ENCODE data around the gene GRIK4. TPM values are rescaled to one million over a fixed set of nuclear protein-coding genes. Genes with fewer than 3 reads are reported as not detected.

Gene GRIK4
- total RNA-seq, 3 donors from 2014 or later: 0.05 to 0.30 (median 0.11) TPM

DNA sequence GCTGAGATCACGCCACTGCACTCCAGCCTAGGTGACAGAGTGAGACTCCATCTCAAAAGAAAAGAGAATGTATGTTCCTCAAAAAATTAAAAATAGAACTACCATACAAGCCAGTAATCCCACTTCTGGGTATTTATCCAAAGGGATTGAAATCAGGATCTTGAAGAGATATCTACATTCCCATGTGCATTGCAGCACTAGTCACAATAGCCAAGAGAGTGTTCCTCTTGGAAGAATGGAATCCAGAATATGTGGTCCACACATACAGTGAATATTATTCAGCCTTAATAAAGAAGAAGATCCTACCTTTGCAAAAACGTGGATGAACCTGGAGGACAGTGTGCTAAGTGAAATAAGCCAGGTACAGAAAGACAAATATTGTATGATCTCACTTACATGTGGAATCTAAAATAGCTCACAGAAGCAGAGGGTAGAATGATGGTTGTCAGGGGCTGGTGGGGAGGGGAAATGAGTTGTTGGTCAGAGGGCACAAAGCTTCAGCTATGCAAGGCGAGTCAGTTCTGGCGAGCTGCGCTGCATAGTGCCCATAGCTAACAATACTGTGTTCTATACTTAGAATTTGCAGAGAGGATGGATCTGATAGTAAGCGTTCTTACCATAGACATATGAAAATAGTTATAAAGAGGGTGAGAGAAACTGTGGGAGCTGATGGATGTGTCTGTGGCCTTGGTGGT is 32.1 kb downstream of the GRIK4 start:
- Mint-ChIP-seq H3K36me3 (ENCODE audit: insufficient read depth) (no peaks in the 10 kb centered on the region), H3K4me1 (ENCODE audit: low read depth) (peaks cover 5% of the 10 kb centered on the region), H3K27me3 (ENCODE audit: low read depth) (peaks cover 9% of the 10 kb centered on the region), H3K4me3 (no peak overlapping the region), H3K9me3 (no peaks in the 10 kb centered on the region)
- DNase-seq (no peak), ATAC-seq (no peak)

DNA sequence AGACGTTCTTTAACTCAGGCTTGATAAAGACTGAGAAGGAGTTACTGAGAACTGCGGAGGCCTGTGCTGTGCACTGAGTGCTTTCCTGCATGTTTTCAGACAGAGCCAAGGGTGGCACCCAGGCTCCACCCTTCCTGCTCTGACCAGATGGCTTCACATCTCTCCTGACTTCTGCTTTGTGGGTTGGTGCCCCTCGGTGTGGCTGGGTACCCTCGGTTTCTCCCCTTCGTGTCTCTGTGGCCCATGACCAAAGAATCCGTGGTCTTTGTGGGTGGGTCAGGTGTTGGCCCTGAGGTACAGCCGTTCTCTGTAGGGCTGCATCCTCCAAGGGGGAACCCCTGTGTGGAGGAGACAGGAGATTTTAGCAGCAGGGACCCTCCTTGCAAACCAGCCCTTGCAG is 34.3 kb downstream of the GRIK4 start:
- Mint-ChIP-seq H3K4me1 (ENCODE audit: low read depth) (peaks cover 5% of the 10 kb centered on the region), H3K36me3 (ENCODE audit: insufficient read depth) (no peaks in the 10 kb centered on the region), H3K4me3 (no peak overlapping the region), H3K27me3 (ENCODE audit: low read depth) (peaks cover 16% of the 10 kb centered on the region), H3K9me3 (no peaks in the 10 kb centered on the region)
- ATAC-seq: no peak
- no peak for DNase-seq

- H3K4me1 Mint-ChIP-seq (ENCODE audit: low read depth): peaks cover 5% of the 10 kb centered on the region
- H3K4me3 Mint-ChIP-seq: no peak overlapping the region
- no peaks in the 10 kb centered on the region for H3K36me3 Mint-ChIP-seq (ENCODE audit: insufficient read depth)
- ATAC-seq: no peak
- DNase-seq: no peak
- H3K9me3 Mint-ChIP-seq: no peaks in the 10 kb centered on the region
- peaks cover 16% of the 10 kb centered on the region for H3K27me3 Mint-ChIP-seq (ENCODE audit: low read depth)
Observed at GRCh38 chr11:120546312-120547205, 35.0 kb downstream of the GRIK4 start.

GRCh38 chr11:120547316-120547715 is 35.8 kb downstream of the GRIK4 start:
- Mint-ChIP-seq H3K9me3 (no peaks in the 10 kb centered on the region), H3K4me3 (no peak overlapping the region)
- no peak for ATAC-seq

DNA sequence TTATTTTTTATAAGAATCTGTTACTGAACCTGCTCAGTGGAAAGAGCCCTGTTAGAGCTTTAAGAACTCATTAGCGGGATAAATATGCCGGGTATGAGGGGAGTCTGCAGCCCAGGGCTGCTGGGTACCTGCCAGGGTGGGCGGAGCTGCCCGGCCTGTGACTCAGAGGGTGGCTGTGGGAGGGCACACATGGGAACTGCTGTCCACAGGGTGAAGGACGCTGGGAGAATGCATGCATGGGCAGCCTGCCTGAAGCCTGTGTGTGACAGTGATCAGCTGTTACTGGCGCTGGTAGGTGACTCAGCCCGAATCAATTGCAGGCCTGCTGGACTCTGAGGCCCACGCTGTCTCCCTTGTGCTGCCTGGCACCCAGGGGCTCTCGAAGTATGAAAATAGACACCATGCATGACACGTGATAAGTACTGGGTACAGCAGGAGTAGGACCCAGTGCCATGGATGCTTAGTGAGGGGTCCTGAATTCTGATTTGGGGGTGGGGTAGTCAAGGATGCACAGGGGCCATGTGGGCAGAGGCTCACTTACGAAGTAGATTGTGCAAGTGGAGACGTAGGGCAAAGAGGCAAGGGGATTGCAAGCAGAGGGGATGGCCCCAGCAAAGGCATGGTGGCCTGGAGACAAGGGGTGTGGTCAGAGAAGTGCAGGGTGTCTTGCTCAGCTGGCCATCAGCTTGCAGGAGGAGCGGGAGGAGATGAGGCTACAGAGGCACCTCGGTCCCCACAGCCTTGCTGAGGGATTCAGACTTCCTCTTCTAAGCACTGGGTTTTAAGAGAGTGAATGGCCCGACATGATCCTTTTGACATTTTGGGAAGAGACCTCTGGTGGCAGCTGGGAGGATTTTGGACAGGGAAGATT is 36.5 kb downstream of the GRIK4 start:
- ATAC-seq: no peak
- Mint-ChIP-seq H3K27me3 (ENCODE audit: low read depth) (peaks cover 14% of the 10 kb centered on the region), H3K4me3 (no peak overlapping the region), H3K36me3 (ENCODE audit: insufficient read depth) (no peaks in the 10 kb centered on the region), H3K9me3 (no peaks in the 10 kb centered on the region), H3K4me1 (ENCODE audit: low read depth) (peaks cover 5% of the 10 kb centered on the region)
- DNase-seq: no peak

More at GRCh38 chr11:120547316-120547715, 35.8 kb downstream of the GRIK4 start:
- no peaks in the 10 kb centered on the region for H3K36me3 Mint-ChIP-seq (ENCODE audit: insufficient read depth)
- peaks cover 5% of the 10 kb centered on the region for H3K4me1 Mint-ChIP-seq (ENCODE audit: low read depth)
- no peak for DNase-seq
- H3K27me3 Mint-ChIP-seq (ENCODE audit: low read depth): peaks cover 16% of the 10 kb centered on the region

- H3K27me3 Mint-ChIP-seq (ENCODE audit: low read depth): peaks cover 14% of the 10 kb centered on the region
- no peak overlapping the region for H3K4me3 Mint-ChIP-seq
- ATAC-seq (no peak), DNase-seq (no peak)
- H3K36me3 Mint-ChIP-seq (ENCODE audit: insufficient read depth): no peaks in the 10 kb centered on the region
- peaks cover 5% of the 10 kb centered on the region for H3K4me1 Mint-ChIP-seq (ENCODE audit: low read depth)
- no peaks in the 10 kb centered on the region for H3K9me3 Mint-ChIP-seq
Observed at GRCh38 chr11:120548682-120549209, 37.2 kb downstream of the GRIK4 start.

GRCh38 chr11:120549346-120549745 is 37.8 kb downstream of the GRIK4 start:
- Mint-ChIP-seq H3K36me3 (ENCODE audit: insufficient read depth) (no peaks in the 10 kb centered on the region), H3K27me3 (ENCODE audit: low read depth) (peaks cover 14% of the 10 kb centered on the region), H3K9me3 (no peaks in the 10 kb centered on the region), H3K4me1 (ENCODE audit: low read depth) (peaks cover 5% of the 10 kb centered on the region), H3K4me3 (no peak overlapping the region)
- ATAC-seq (no peak), DNase-seq (no peak)

DNA sequence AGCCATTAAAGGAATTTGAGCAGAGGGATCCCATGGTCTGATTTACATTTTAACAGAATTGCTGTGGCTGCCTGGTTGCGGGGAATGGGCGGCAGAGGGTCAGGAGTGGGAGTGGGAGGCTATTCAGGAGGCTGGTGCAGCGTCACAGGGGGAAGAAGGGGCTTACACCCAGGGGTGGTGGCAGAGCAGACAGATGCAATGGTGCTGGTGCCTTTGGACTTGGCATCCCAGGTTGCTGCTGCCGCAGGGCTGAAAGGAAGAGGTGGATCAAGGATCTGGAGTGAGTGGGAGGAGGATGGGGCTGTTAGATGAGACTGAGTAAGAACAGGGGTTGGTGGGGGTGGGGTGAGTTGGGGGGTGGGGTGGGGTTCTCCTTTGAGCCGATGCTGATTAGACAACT is 38.5 kb downstream of the GRIK4 start:
- H3K4me3 Mint-ChIP-seq: no peak overlapping the region
- peaks cover 14% of the 10 kb centered on the region for H3K27me3 Mint-ChIP-seq (ENCODE audit: low read depth)
- no peaks in the 10 kb centered on the region for H3K9me3 Mint-ChIP-seq
- no peak for DNase-seq
- no peaks in the 10 kb centered on the region for H3K36me3 Mint-ChIP-seq (ENCODE audit: insufficient read depth)
- no peak for ATAC-seq
- peaks cover 5% of the 10 kb centered on the region for H3K4me1 Mint-ChIP-seq (ENCODE audit: low read depth)

- H3K4me1 Mint-ChIP-seq (ENCODE audit: low read depth): peaks cover 2% of the 10 kb centered on the region
- no peaks in the 10 kb centered on the region for H3K36me3 Mint-ChIP-seq (ENCODE audit: insufficient read depth)
- DNase-seq: no peak
- ATAC-seq: no peak
- no peak overlapping the region for H3K4me3 Mint-ChIP-seq
- peaks cover 16% of the 10 kb centered on the region for H3K27me3 Mint-ChIP-seq (ENCODE audit: low read depth)
- no peaks in the 10 kb centered on the region for H3K9me3 Mint-ChIP-seq
Observed at GRCh38 chr11:120551191-120551590, 39.6 kb downstream of the GRIK4 start.

GRCh38 chr11:120554766-120555432 is 43.4 kb downstream of the GRIK4 start:
- Mint-ChIP-seq H3K9me3 (no peaks in the 10 kb centered on the region), H3K4me3 (no peak overlapping the region), H3K36me3 (ENCODE audit: insufficient read depth) (no peaks in the 10 kb centered on the region), H3K27me3 (ENCODE audit: low read depth) (peaks cover 8% of the 10 kb centered on the region), H3K4me1 (ENCODE audit: low read depth) (no peaks in the 10 kb centered on the region)
- DNase-seq (no peak), ATAC-seq (no peak)

GRCh38 chr11:120555433-120555773 is 43.9 kb downstream of the GRIK4 start:
- H3K27me3 Mint-ChIP-seq (ENCODE audit: low read depth): peaks cover 11% of the 10 kb centered on the region
- H3K4me3 Mint-ChIP-seq: no peak overlapping the region
- H3K36me3 Mint-ChIP-seq (ENCODE audit: insufficient read depth): no peaks in the 10 kb centered on the region
- no peak for ATAC-seq
- H3K4me1 Mint-ChIP-seq (ENCODE audit: low read depth): no peaks in the 10 kb centered on the region
- no peaks in the 10 kb centered on the region for H3K9me3 Mint-ChIP-seq
- no peak for DNase-seq

DNA sequence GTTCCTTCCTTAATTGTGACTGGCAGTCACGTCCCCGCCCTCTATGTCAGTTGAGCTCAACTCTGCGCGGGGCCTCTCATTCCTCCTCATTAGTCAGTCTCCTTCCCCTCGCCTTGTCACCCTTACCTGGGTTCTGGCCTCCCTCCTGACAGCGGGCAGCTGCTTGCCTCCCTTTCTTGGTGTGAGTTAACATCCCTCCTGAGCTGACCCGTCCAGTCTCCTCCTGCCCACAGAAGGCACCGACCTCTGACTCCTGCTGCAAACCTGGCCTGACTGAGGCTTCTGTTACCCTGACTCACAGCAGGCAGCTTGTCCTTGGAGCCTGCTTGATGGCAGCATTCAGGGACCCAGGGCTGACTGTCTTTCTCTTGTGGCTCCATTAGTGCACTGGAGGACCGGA is 45.2 kb downstream of the GRIK4 start:
- Mint-ChIP-seq H3K4me3 (no peak overlapping the region), H3K36me3 (ENCODE audit: insufficient read depth) (no peaks in the 10 kb centered on the region), H3K9me3 (no peaks in the 10 kb centered on the region), H3K27me3 (ENCODE audit: low read depth) (peaks cover 19% of the 10 kb centered on the region), H3K4me1 (ENCODE audit: low read depth) (no peaks in the 10 kb centered on the region)
- ATAC-seq (no peak), DNase-seq (no peak)

DNA sequence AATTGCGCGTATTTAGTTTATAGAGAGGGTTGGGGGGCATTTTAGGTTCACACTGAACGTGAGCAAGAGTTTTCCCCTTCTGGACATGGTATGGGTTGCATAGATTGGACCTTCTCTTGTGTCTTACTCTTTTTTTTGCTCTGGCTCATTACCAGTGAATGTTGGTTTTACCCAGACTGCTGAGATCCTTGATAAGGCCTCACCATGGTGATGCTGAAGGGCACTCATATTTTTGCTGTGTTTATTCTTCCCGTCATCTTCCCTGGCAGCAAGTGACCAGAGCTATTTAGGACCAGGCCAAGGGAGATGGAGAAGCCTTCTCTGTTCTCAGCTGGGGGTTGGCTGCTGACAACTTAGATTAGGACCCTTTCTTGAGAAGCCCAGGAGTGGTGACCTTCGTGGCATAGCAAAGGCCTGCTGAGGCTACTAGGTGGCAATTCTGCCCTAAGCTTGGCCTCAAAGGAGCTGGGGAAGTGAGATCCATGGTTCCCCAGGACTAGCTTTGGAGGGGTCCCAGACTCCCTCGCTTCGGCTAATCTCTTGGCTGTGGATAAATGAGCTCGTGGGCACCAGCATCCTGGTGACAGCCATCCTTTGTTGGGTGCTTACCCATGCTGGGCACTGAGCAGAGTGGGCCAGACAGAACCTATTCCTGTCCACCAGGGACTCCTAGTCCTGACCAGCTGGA is 47.3 kb downstream of the GRIK4 start:
- ATAC-seq: no peak
- DNase-seq: no peak
- no peak overlapping the region for H3K4me3 Mint-ChIP-seq

More for the DNA sequence above, 47.3 kb downstream of the GRIK4 start:
- no peaks in the 10 kb centered on the region for H3K9me3 Mint-ChIP-seq
- no peaks in the 10 kb centered on the region for H3K4me1 Mint-ChIP-seq (ENCODE audit: low read depth)
- peaks cover 39% of the 10 kb centered on the region for H3K27me3 Mint-ChIP-seq (ENCODE audit: low read depth)
- no peaks in the 10 kb centered on the region for H3K36me3 Mint-ChIP-seq (ENCODE audit: insufficient read depth)
